Ascending aorta (tissue), 2 donors: ENCODE measurements around the gene CAVIN2. TPM values are rescaled to one million over a fixed set of nuclear protein-coding genes. Genes with fewer than 3 reads are reported as not detected.
"Not testable (repeated sequence)": the region's sequence is repeated elsewhere in the genome, so short reads cannot be mapped to it uniquely, and the experiment has no call there.

Experiments
- DNase-seq, 2 donors: peaks; one replicate each; pipeline ENCODE4 v3.0.0-alpha.2; 2019; ENCODE audit warnings: low spot score in 2 of 2
- H3K27ac ChIP-seq, 2 donors: fragments of 200-600 bp; sonication (generic); one replicate each; pipeline ENCODE4 v1.5.1; 2016 to 2017; ENCODE audit warnings: mild to moderate bottlenecking in 1 of 2
- H3K27me3 ChIP-seq: fragments of 200-600 bp; sonication (generic); one replicate; pipeline ENCODE4 v1.5.1; 2017
- H3K36me3 ChIP-seq, 2 donors: fragments of 200-600 bp; sonication (generic); one replicate each; pipeline ENCODE4 v1.5.1; 2016
- H3K4me1 ChIP-seq, 2 donors: fragments of 200-600 bp; sonication (generic); one replicate each; pipeline ENCODE4 v1.5.1; 2016 to 2017; ENCODE audit warnings: mild to moderate bottlenecking in 1 of 2
- H3K4me3 ChIP-seq, 2 donors: fragments of 200-600 bp; sonication (generic); one replicate each; pipeline ENCODE4 v1.5.1; 2016 to 2017; ENCODE audit warnings: mild to moderate bottlenecking in 1 of 2
- H3K9me3 ChIP-seq, 2 donors: fragments of 200-600 bp; sonication (generic); one replicate each; pipeline ENCODE4 v1.5.1; 2016
- CTCF ChIP-seq, 3 experiments: fragments of 200-600 bp in 2 of 3; fragments of 450-650 bp in 1 of 3; sonication (generic) in 2 of 3; IDR thresholded peaks; one replicate each; pipeline ENCODE4 v1.5.1; 2016 to 2019; ENCODE audit warnings: antibody characterized with exemption in 3 of 3, mild to moderate bottlenecking in 1 of 3, moderate library complexity in 1 of 3
- intact Hi-C: fragments of 100-400 bp; cut with DNase I; formaldehyde crosslinking; loops from one replicate; pipeline ENCODE4 v1.15.1; 2023
- total RNA-seq: library from RNA; depleted of rRNA; stranded (reverse); fragments of >200 nt; gene quantifications from one replicate; pipeline ENCODE4 v1.1.0, GENCODE V29; 2016

CAVIN2 gene
- total RNA-seq, 1 donor from 2014 or later: 43.4 TPM

- DNase-seq: no peak
- Histone ChIP-seq H3K4me3 (no peak overlapping the region), H3K36me3 (no peaks in the 10 kb centered on the region), H3K4me1 (no peaks in the 10 kb centered on the region), H3K9me3 (no peaks in the 10 kb centered on the region), H3K27ac (no peak overlapping the region), H3K27me3 (no peaks in the 10 kb centered on the region)
- intact Hi-C loops: no loop called here
- TF ChIP-seq CTCF (IDR thresholded peaks at IDR 0.05): no peak
These were observed 57.1 kb downstream of the CAVIN2 start for GRCh38 chr2:191789796-191790195.

- TF ChIP-seq CTCF (IDR thresholded peaks at IDR 0.05): no peak
- DNase-seq: no peak
- intact Hi-C loops: no loop called here
These were observed 60.2 kb downstream of the CAVIN2 start for GRCh38 chr2:191786694-191787093.

GRCh38 chr2:191785651-191786050 lies 61.2 kb downstream of the CAVIN2 start:
- intact Hi-C loops, H3K9me3 ChIP-seq, H3K27me3 ChIP-seq, H3K4me1 ChIP-seq, H3K27ac ChIP-seq, H3K4me3 ChIP-seq, DNase-seq, H3K36me3 ChIP-seq: not testable (repeated sequence)

More at GRCh38 chr2:191786694-191787093, 60.2 kb downstream of the CAVIN2 start:
- H3K27ac ChIP-seq: no peak overlapping the region
- no peaks in the 10 kb centered on the region for H3K9me3 ChIP-seq
- H3K36me3 ChIP-seq: no peaks in the 10 kb centered on the region
- H3K27me3 ChIP-seq: no peaks in the 10 kb centered on the region
- H3K4me3 ChIP-seq: no peak overlapping the region
- H3K4me1 ChIP-seq: no peaks in the 10 kb centered on the region

Other genes with a start within 250 kb of the CAVIN2 start
- gene NABP1, start 169.0 kb downstream of the CAVIN2 start, total RNA-seq: 38.5 TPM